ENCODE results near the gene ADARB2. TPM values are rescaled to one million over a fixed set of nuclear protein-coding genes. Genes with fewer than 3 reads are reported as not detected.

Gene ADARB2
- total RNA-seq, 1 donor from 2014 or later: 1.3 TPM

GRCh38 chr10:1499359-1499957 is 237.9 kb downstream of the ADARB2 start:
- no peak for DNase-seq (ENCODE audit: low spot score)

GRCh38 chr10:1498746-1499358 is 238.5 kb downstream of the ADARB2 start:
- DNase-seq (ENCODE audit: low spot score): no peak

- no peak for DNase-seq (ENCODE audit: low spot score)
Measured at GRCh38 chr10:1495915-1496517, 241.3 kb downstream of the ADARB2 start.

GRCh38 chr10:1492641-1493040 is 244.7 kb downstream of the ADARB2 start:
- no peak for DNase-seq (ENCODE audit: low spot score)

- no peak for DNase-seq (ENCODE audit: low spot score)
Measured at GRCh38 chr10:1491901-1492300, 245.4 kb downstream of the ADARB2 start.

GRCh38 chr10:1489801-1490200 is 247.5 kb downstream of the ADARB2 start:
- no peak for DNase-seq (ENCODE audit: low spot score)

GRCh38 chr10:1488970-1489548 is 248.3 kb downstream of the ADARB2 start:
- no peak for DNase-seq (ENCODE audit: low spot score)

GRCh38 chr10:1486841-1487687 is 250.3 kb downstream of the ADARB2 start:
- no peak for DNase-seq (ENCODE audit: low spot score)

- DNase-seq (ENCODE audit: low spot score): no peak
Measured at GRCh38 chr10:1485357-1485756, 252.0 kb downstream of the ADARB2 start.

- DNase-seq (ENCODE audit: low spot score): no peak
Measured at GRCh38 chr10:1483826-1484225, 253.5 kb downstream of the ADARB2 start.

GRCh38 chr10:1483246-1483645 is 254.1 kb downstream of the ADARB2 start:
- no peak for DNase-seq (ENCODE audit: low spot score)

- no peak for DNase-seq (ENCODE audit: low spot score)
Measured at GRCh38 chr10:1477578-1477977, 259.7 kb downstream of the ADARB2 start.

- DNase-seq (ENCODE audit: low spot score): no peak
Measured at GRCh38 chr10:1476455-1476803, 260.9 kb downstream of the ADARB2 start.

- DNase-seq (ENCODE audit: low spot score): no peak
Measured at GRCh38 chr10:1475771-1476454, 261.4 kb downstream of the ADARB2 start.

- DNase-seq (ENCODE audit: low spot score): no peak
Measured at GRCh38 chr10:1475098-1475591, 262.2 kb downstream of the ADARB2 start.

- no peak for DNase-seq (ENCODE audit: low spot score)
Measured at GRCh38 chr10:1474376-1475097, 262.8 kb downstream of the ADARB2 start.

GRCh38 chr10:1473874-1474273 is 263.5 kb downstream of the ADARB2 start:
- DNase-seq (ENCODE audit: low spot score): no peak

GRCh38 chr10:1472178-1472958 is 265.0 kb downstream of the ADARB2 start:
- no peak for DNase-seq (ENCODE audit: low spot score)

- no peak for DNase-seq (ENCODE audit: low spot score)
Measured at GRCh38 chr10:1468811-1469210, 268.5 kb downstream of the ADARB2 start.

Data from mucosa of gallbladder (tissue), 1 donor.